Stomach (tissue), 9 donors: ENCODE data around the gene FOXA2. TPM values are rescaled to one million over a fixed set of nuclear protein-coding genes. Genes with fewer than 3 reads are reported as not detected.

Experiments used
- DNase-seq, 2 donors: peaks; one replicate each; pipeline versions ENCODE4 v3.0.0 to v3.0.0-alpha.2; 2013 to 2019
- H3K27ac ChIP-seq, 5 donors: fragments of 200-600 bp in 4 of 5; sonication (generic) in 4 of 5; one replicate each; pipeline ENCODE4 v1.5.1; 2013 to 2019; ENCODE audit warnings: mild to moderate bottlenecking in 1 of 5, moderate library complexity in 1 of 5
- H3K27me3 ChIP-seq, 3 donors: fragments of 200-600 bp; sonication (generic); one replicate each; pipeline ENCODE4 v1.5.1; 2017 to 2019; ENCODE audit warnings: mixed run types in 1 of 3
- H3K36me3 ChIP-seq, 4 donors: fragments of 200-600 bp; sonication (generic); 1 replicate in 3 of 4; 2 replicates in 1 of 4; pipeline ENCODE4 v1.5.1; 2016 to 2019
- H3K4me1 ChIP-seq, 4 donors: fragments of 200-600 bp; sonication (generic); one replicate each; pipeline ENCODE4 v1.5.1; 2016 to 2019
- H3K4me3 ChIP-seq, 4 donors: fragments of 200-600 bp; sonication (generic) in 3 of 4; one replicate each; pipeline ENCODE4 v1.5.1; 2016 to 2019; ENCODE audit warnings: mild to moderate bottlenecking in 1 of 4
- H3K9me3 ChIP-seq, 4 donors: fragments of 200-600 bp; sonication (generic); one replicate each; pipeline ENCODE4 v1.5.1; 2016 to 2019
- CTCF ChIP-seq, 7 experiments: fragments of 450-650 bp in 4 of 7; fragments of 200-600 bp in 3 of 7; sonication (generic) in 3 of 7; IDR thresholded peaks; one replicate each; pipeline ENCODE4 v1.5.1; 2016 to 2019; ENCODE audit warnings: antibody characterized with exemption in 7 of 7, control low read depth in 2 of 7, mild to moderate bottlenecking in 1 of 7
- EP300 ChIP-seq: sonication (generic); formaldehyde crosslinking; IDR thresholded peaks from one replicate; pipeline ENCODE4 v1.6.1; 2017; ENCODE audit warnings: antibody characterized with exemption
- POLR2A ChIP-seq, 4 donors: fragments of 450-650 bp; IDR thresholded peaks; one replicate each; pipeline ENCODE4 v1.6.1; 2016; ENCODE audit warnings: antibody characterized with exemption in 4 of 4, control low read depth in 2 of 4, mild to moderate bottlenecking in 1 of 4, moderate library complexity in 1 of 4
- POLR2AphosphoS5 ChIP-seq, 3 donors: sonication (generic); formaldehyde crosslinking; IDR thresholded peaks; one replicate each; pipeline ENCODE4 v1.6.1; 2016; ENCODE audit warnings: antibody characterized with exemption in 3 of 3
- WGBS, 5 donors: extraction: QIAGEN DNeasy Blood & Tissue Kit in 3 of 5; methylation state at CpG; one replicate each; pipeline versions ENCODE4 v1.1.5 to v1.1.7; 2013 to 2018; 5-methylcytosine and 5-hydroxymethylcytosine counted together
- intact Hi-C: fragments of 100-400 bp; cut with DNase I; formaldehyde crosslinking; loops from one replicate; pipeline ENCODE4 v1.15.1; 2023; ENCODE audit warnings: low total_unique reads
- polyA plus RNA-seq, 3 donors: library from polyadenylated mRNA; stranded (reverse); fragments of 200-250 nt; gene quantifications; one replicate each; pipeline ENCODE4 v1.2.3, GENCODE V29; 2013
- total RNA-seq, 5 donors: library from RNA; depleted of rRNA; stranded (reverse); fragments of >200 nt; gene quantifications; one replicate each; pipeline versions ENCODE4 v1.1.0 to v1.2.3, GENCODE V29; 2014 to 2016
- donor health status: healthy with polysubstance abuse.
- donor health status: Bipolar disorder and iron deficiency.
- donor health status: healthy.

Gene FOXA2
- total and polyA plus RNA-seq, 8 donors, result 7.5 to 62.0 (median 20.3) TPM

- Histone ChIP-seq H3K4me1 (peaks cover 19 to 73% (median 59%) of the 10 kb centered on the region in 4 donors), H3K27me3 (peaks cover 13 to 100% (median 75%) of the 10 kb centered on the region in 3 donors), H3K9me3 (no peaks in the 10 kb centered on the region), H3K27ac (peak overlapping the region; percentile 88 to 95 (median 92)), H3K4me3 (peak overlapping the region; percentile 43 to 66 (median 52)), H3K36me3 (peaks cover 0 to 5% (median 0%) of the 10 kb centered on the region in 4 donors)
- DNase-seq, result peak; percentile 31 to 58
- intact Hi-C loops, result no loop called here
- WGBS, 5 donors, result 2 to 10% (median 3%) methylated on average over 43 to 66 of the region's 66 CpGs
- no peak for TF ChIP-seq EP300
Measured at GRCh38 chr20:22582964-22583772, 1.2 kb downstream of the FOXA2 start.

GRCh38 chr20:22582386-22582963 lies 1.9 kb downstream of the FOXA2 start:
- intact Hi-C loops, result no loop called here
- WGBS, 5 donors, result 2 to 16% (median 6%) methylated on average over 27 to 54 of the region's 54 CpGs
- peaks cover 0 to 5% (median 0%) of the 10 kb centered on the region in 4 donors for H3K36me3 ChIP-seq
- peak in 1 of 2 donors; percentile 40 for DNase-seq
- no peaks in the 10 kb centered on the region for H3K9me3 ChIP-seq
- peak overlapping the region; percentile 88 to 95 (median 92) for H3K27ac ChIP-seq
- peaks cover 19 to 80% (median 63%) of the 10 kb centered on the region in 4 donors for H3K4me1 ChIP-seq
- H3K4me3 ChIP-seq, result peak overlapping the region; percentile 43 to 66 (median 52)
- TF ChIP-seq EP300 (no peak), POLR2AphosphoS5 (IDR thresholded peaks at IDR 0.05) (no peak), POLR2A (IDR thresholded peaks at IDR 0.05) (no peak), CTCF (IDR thresholded peaks at IDR 0.05) (no peak)
- H3K27me3 ChIP-seq, result peaks cover 18 to 100% (median 79%) of the 10 kb centered on the region in 3 donors

DNA sequence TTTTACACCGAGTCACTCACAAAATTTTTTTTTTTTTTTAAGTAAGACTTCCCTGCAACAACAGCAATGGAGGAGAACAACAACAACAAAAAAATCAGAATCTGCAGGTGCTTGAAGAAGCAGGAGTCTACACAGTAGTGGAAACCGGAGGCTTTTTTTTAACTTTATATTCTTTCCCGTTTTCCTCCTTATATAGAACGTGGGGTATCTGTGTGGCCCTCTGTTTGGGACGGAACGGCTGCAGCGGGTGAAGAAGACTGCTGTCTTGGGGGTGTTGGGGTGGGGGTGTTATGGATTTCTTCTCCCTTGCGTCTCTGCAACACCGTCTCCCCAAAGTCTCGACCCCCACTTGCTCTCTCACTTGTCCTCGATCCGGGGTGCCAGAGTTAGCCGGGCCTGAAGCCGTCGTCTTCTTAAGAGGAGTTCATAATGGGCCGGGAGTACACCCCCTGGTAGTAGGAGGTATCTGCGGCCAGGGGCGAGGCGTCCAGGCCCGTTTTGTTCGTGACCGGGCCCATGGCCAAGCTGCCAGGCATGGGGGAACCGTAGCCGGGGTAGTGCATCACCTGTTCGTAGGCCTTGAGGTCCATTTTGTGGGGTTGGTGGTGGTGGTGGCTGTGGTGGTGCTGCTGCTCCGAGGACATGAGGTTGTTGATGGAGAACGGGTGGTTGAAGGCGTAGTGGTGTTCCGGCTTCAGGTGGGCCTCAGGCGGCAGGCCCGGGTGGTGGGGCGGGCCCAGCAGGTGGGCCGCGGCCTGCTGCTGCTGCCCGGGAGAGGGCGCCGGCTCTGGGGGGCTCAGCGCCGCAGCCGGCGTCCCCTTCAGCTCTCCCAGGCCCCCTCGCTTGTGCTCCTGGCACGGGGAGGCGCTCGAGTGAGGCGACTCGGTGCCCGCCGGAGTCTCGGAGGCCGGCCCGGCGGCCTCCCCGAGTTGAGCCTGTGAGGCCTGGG lies 2.7 kb downstream of the FOXA2 start:
- peak in 1 of 2 donors; percentile 43 for DNase-seq
- peaks cover 0 to 5% (median 0%) of the 10 kb centered on the region in 4 donors for H3K36me3 ChIP-seq
- H3K4me1 ChIP-seq, result peaks cover 16 to 83% (median 61%) of the 10 kb centered on the region in 4 donors
- H3K4me3 ChIP-seq, result peak overlapping the region; percentile 43 to 66 (median 52)
- no peak for TF ChIP-seq POLR2A (IDR thresholded peaks at IDR 0.05)
- TF ChIP-seq CTCF (IDR thresholded peaks at IDR 0.05), result no peak
- TF ChIP-seq EP300, result no peak
- no peak for TF ChIP-seq POLR2AphosphoS5 (IDR thresholded peaks at IDR 0.05)
- H3K27ac ChIP-seq, result peak overlapping the region; percentile 88 to 95 (median 92)
- WGBS, 5 donors, result 5 to 16% (median 10%) methylated on average over 27 to 54 of the region's 54 CpGs
- H3K9me3 ChIP-seq, result no peaks in the 10 kb centered on the region
- peaks cover 18 to 100% (median 79%) of the 10 kb centered on the region in 3 donors for H3K27me3 ChIP-seq
- intact Hi-C loops, result no loop called here

- 6 to 17% (median 8%) methylated on average over 16 to 18 of the region's 18 CpGs for WGBS, 5 donors
- peak overlapping the region in 3 of 4 donors; percentile 42 to 58 (median 47) for H3K4me3 ChIP-seq
- DNase-seq, result peak; percentile 53 to 59
- intact Hi-C loops, result no loop called here
- H3K4me1 ChIP-seq, result peaks cover 9 to 67% (median 48%) of the 10 kb centered on the region in 4 donors
- peaks cover 8 to 100% (median 77%) of the 10 kb centered on the region in 3 donors for H3K27me3 ChIP-seq
- H3K36me3 ChIP-seq, result peaks cover 0 to 5% (median 0%) of the 10 kb centered on the region in 4 donors
- no peaks in the 10 kb centered on the region for H3K9me3 ChIP-seq
- peak overlapping the region; percentile 88 to 94 (median 92) for H3K27ac ChIP-seq
- TF ChIP-seq CTCF (IDR thresholded peaks at IDR 0.05), result peak in 1 of 7 experiments; percentile 11
- TF ChIP-seq POLR2AphosphoS5 (IDR thresholded peaks at IDR 0.05), result peak in 1 of 3 donors; percentile 27
- TF ChIP-seq EP300, result no peak
- TF ChIP-seq POLR2A (IDR thresholded peaks at IDR 0.05), result peak in 1 of 4 donors; percentile 11
Measured at GRCh38 chr20:22579711-22580697, 4.4 kb downstream of the FOXA2 start.
